ENCODE data around the gene ID2. TPM values are rescaled to one million over a fixed set of nuclear protein-coding genes. Genes with fewer than 3 reads are reported as not detected.

The ID2 gene
- total and polyA plus RNA-seq, 2 of the 13 experiments (the other 11 are each of a cell fraction or from before 2014, with no cell fraction given), result 214 to 719 TPM

DNA sequence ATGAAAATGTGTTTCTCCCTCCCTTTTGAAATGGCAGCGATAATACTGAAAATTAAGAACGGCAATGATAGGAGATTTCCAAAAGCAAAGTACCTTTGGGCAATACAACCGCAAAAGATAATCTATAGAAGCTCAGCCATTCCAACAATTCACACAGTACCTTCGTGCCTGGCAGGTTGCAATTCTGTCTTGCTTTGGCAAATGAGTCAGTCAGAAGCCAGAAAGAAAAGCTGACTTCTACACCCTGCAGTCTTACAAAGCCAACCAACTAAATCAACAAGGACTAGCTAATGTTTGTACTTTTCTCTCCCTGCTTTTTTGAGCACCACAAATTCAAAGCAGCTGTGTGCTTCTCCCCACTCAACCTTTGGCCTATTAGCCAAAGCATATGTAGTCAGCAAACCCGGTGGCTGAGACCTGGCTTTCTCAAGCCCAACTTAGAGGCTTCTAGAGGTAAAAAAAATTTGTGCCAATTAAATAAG lies 25.7 kb upstream of the ID2 start (continued):
- TF ChIP-seq, protein P1, sequence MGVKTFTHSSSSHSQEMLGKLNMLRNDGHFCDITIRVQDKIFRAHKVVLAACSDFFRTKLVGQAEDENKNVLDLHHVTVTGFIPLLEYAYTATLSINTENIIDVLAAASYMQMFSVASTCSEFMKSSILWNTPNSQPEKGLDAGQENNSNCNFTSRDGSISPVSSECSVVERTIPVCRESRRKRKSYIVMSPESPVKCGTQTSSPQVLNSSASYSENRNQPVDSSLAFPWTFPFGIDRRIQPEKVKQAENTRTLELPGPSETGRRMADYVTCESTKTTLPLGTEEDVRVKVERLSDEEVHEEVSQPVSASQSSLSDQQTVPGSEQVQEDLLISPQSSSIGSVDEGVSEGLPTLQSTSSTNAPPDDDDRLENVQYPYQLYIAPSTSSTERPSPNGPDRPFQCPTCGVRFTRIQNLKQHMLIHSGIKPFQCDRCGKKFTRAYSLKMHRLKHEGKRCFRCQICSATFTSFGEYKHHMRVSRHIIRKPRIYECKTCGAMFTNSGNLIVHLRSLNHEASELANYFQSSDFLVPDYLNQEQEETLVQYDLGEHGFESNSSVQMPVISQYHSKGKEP (CRISPR knock-in tag; IDR thresholded peaks at IDR 0.05), result no peak
- no peak for TF ChIP-seq ZNF383 (CRISPR knock-in tag; IDR thresholded peaks at IDR 0.05; ENCODE audit: borderline replicate concordance)
- no peak; the same call in 1 of the 2 replicates for TF ChIP-seq ZNF558 (CRISPR knock-in tag; IDR thresholded peaks at IDR 0.05; ENCODE audit: borderline replicate concordance)
- TF ChIP-seq, protein P2, sequence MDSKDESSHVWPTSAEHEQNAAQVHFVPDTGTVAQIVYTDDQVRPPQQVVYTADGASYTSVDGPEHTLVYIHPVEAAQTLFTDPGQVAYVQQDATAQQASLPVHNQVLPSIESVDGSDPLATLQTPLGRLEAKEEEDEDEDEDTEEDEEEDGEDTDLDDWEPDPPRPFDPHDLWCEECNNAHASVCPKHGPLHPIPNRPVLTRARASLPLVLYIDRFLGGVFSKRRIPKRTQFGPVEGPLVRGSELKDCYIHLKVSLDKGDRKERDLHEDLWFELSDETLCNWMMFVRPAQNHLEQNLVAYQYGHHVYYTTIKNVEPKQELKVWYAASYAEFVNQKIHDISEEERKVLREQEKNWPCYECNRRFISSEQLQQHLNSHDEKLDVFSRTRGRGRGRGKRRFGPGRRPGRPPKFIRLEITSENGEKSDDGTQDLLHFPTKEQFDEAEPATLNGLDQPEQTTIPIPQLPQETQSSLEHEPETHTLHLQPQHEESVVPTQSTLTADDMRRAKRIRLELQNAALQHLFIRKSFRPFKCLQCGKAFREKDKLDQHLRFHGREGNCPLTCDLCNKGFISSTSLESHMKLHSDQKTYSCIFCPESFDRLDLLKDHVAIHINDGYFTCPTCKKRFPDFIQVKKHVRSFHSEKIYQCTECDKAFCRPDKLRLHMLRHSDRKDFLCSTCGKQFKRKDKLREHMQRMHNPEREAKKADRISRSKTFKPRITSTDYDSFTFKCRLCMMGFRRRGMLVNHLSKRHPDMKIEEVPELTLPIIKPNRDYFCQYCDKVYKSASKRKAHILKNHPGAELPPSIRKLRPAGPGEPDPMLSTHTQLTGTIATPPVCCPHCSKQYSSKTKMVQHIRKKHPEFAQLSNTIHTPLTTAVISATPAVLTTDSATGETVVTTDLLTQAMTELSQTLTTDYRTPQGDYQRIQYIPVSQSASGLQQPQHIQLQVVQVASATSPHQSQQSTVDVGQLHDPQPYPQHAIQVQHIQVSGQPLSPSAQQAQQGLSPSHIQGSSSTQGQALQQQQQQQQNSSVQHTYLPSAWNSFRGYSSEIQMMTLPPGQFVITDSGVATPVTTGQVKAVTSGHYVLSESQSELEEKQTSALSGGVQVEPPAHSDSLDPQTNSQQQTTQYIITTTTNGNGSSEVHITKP (CRISPR knock-in tag; IDR thresholded peaks at IDR 0.05; ENCODE audit: low read depth), result no peak
- TF ChIP-seq ZNF878 (CRISPR knock-in tag; IDR thresholded peaks at IDR 0.05), result peak; percentile 53; the same call in 1 of the 2 replicates
- TF ChIP-seq RAD51 (IDR thresholded peaks at IDR 0.05; ENCODE audit: borderline replicate concordance), result no peak
- peak; percentile 99 for TF ChIP-seq ZNF614 (CRISPR knock-in tag; IDR thresholded peaks at IDR 0.05; ENCODE audit: borderline replicate concordance)
- TF ChIP-seq KDM3A (CRISPR knock-in tag; IDR thresholded peaks at IDR 0.05; ENCODE audit: low read depth), result 0 out of 2 replicates have a peak, but pooled peaks have one; percentile 41
- TF ChIP-seq RARG (CRISPR knock-in tag; IDR thresholded peaks at IDR 0.05; ENCODE audit: low read depth), result no peak
- TF ChIP-seq NR2C2 (CRISPR knock-in tag; IDR thresholded peaks at IDR 0.05; ENCODE audit: borderline replicate concordance), result 0 out of 2 replicates have a peak, but pooled peaks have one; percentile 14
- TF ChIP-seq, protein P3, sequence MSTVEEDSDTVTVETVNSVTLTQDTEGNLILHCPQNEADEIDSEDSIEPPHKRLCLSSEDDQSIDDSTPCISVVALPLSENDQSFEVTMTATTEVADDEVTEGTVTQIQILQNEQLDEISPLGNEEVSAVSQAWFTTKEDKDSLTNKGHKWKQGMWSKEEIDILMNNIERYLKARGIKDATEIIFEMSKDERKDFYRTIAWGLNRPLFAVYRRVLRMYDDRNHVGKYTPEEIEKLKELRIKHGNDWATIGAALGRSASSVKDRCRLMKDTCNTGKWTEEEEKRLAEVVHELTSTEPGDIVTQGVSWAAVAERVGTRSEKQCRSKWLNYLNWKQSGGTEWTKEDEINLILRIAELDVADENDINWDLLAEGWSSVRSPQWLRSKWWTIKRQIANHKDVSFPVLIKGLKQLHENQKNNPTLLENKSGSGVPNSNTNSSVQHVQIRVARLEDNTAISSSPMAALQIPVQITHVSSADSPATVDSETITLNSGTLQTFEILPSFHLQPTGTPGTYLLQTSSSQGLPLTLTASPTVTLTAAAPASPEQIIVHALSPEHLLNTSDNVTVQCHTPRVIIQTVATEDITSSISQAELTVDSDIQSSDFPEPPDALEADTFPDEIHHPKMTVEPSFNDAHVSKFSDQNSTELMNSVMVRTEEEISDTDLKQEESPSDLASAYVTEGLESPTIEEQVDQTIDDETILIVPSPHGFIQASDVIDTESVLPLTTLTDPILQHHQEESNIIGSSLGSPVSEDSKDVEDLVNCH (CRISPR knock-in tag; IDR thresholded peaks at IDR 0.05), result no peak
- TF ChIP-seq GATAD2A (CRISPR knock-in tag; IDR thresholded peaks at IDR 0.05), result peak; percentile 91
- no peak for TF ChIP-seq NFKBIZ (CRISPR knock-in tag; IDR thresholded peaks at IDR 0.05)
- no peak for TF ChIP-seq HNRNPLL (IDR thresholded peaks at IDR 0.05; ENCODE audit: low read depth, low read length, poor library complexity, severe bottlenecking)
- TF ChIP-seq SMARCC2 (IDR thresholded peaks at IDR 0.05), result no peak
- TF ChIP-seq ONECUT2 (CRISPR knock-in tag; IDR thresholded peaks at IDR 0.05), result no peak
- TF ChIP-seq ZNF747 (CRISPR knock-in tag; IDR thresholded peaks at IDR 0.05; ENCODE audit: borderline replicate concordance), result peak; percentile 57; the same call in 1 of the 2 replicates
- TF ChIP-seq ZNF329 (CRISPR knock-in tag; IDR thresholded peaks at IDR 0.05; ENCODE audit: low read depth), result no peak
- no peak for TF ChIP-seq ARHGAP35 (CRISPR knock-in tag; IDR thresholded peaks at IDR 0.05; ENCODE audit: borderline replicate concordance)
- TF ChIP-seq KMT2B (CRISPR knock-in tag; IDR thresholded peaks at IDR 0.05), result 0 out of 2 replicates have a peak, but pooled peaks have one; percentile 43

All from HepG2 (cell line).